Choroid plexus epithelial cell (primary cell): Measurements from ENCODE around the gene ANKRD35.

ENCODE experiments used
- DNase-seq: peaks from one replicate; pipeline ENCODE4 v3.0.0-alpha.2; 2010; ENCODE audit warnings: low read depth
- H3K4me3 ChIP-seq: 2 replicates; pipeline ENCODE4 v1.5.1; 2011; ENCODE audit warnings: low read depth, mild to moderate bottlenecking, control low read depth, low read length, moderate library complexity
- CTCF ChIP-seq: conservative IDR thresholded peaks from 2 replicates; pipeline ENCODE4 v1.5.1; 2011; ENCODE audit warnings: low read depth, mild to moderate bottlenecking, control low read depth, inconsistent platforms, low read length, moderate library complexity

Gene ANKRD35

GRCh38 chr1:145918992-145919939 is 33.6 kb upstream of the ANKRD35 start:
- peak; percentile 32 for TF ChIP-seq CTCF
- peak; percentile 49 for DNase-seq
- H3K4me3 ChIP-seq = peak overlapping the region; percentile 85

- DNase-seq = peak; percentile 90
- TF ChIP-seq CTCF = no peak
- peak within 1 kb of the TSS; percentile 85 for H3K4me3 ChIP-seq
Observed at GRCh38 chr1:145918144-145918991, 32.7 kb upstream of the ANKRD35 start, which contains the start of gene PEX11B. Gene PEX11B (minus strand): TSS chr1:145918717. CDS start chr1:145918688, 29 bp downstream.

- H3K4me3 ChIP-seq = peak overlapping the region; percentile 85
- TF ChIP-seq CTCF = no peak
- no peak for DNase-seq
Observed at GRCh38 chr1:145917595-145917994, 31.9 kb upstream of the ANKRD35 start.

GRCh38 chr1:145916745-145917144 is 31.1 kb upstream of the ANKRD35 start:
- TF ChIP-seq CTCF = no peak
- no peak for DNase-seq
- no peak overlapping the region for H3K4me3 ChIP-seq

- TF ChIP-seq CTCF = no peak
- DNase-seq = no peak
- H3K4me3 ChIP-seq = no peak overlapping the region
Observed at GRCh38 chr1:145912128-145912641, 26.5 kb upstream of the ANKRD35 start.

GRCh38 chr1:145908653-145909052 is 23.0 kb upstream of the ANKRD35 start:
- H3K4me3 ChIP-seq = peak overlapping the region; percentile 43
- TF ChIP-seq CTCF = no peak
- no peak for DNase-seq
